Loucy (cell line): ENCODE results near the gene FEN1.

ENCODE experiments used
- EZH2phosphoT487 ChIP-seq: fragments of 200-600 bp; IDR thresholded peaks from 2 replicates; pipeline ENCODE4 v1.6.1; 2018; ENCODE audit warnings: antibody characterized with exemption, mild to moderate bottlenecking, moderate library complexity, borderline replicate concordance
- TF ChIP-seq, protein P1 (sequence below): fragments of 200-600 bp; sonication (generic); conservative IDR thresholded peaks from 2 replicates; pipeline ENCODE4 v1.5.1; 2014; ENCODE audit warnings: mild to moderate bottlenecking, antibody characterized with exemption, low read length

DNA sequence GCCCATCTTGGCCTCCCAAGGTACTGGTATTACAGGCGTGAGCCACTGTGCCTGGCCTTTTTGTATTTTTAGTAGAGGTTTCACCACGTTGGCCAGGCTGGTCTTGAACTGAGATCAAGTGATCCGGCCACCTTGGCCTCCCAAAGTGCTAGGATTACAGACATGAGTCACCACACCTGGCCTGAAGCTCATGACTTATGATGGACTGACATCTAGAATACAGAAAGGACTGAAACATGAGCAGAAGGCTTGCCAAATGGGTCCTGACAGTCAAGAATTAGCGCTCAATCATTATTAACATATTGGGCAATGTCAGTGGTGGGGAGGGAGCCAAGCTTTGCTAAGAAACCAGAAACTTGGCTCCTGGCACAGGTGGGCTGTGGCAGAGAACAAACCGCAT lies 19.1 kb downstream of the FEN1 start:
- TF ChIP-seq, protein P1, sequence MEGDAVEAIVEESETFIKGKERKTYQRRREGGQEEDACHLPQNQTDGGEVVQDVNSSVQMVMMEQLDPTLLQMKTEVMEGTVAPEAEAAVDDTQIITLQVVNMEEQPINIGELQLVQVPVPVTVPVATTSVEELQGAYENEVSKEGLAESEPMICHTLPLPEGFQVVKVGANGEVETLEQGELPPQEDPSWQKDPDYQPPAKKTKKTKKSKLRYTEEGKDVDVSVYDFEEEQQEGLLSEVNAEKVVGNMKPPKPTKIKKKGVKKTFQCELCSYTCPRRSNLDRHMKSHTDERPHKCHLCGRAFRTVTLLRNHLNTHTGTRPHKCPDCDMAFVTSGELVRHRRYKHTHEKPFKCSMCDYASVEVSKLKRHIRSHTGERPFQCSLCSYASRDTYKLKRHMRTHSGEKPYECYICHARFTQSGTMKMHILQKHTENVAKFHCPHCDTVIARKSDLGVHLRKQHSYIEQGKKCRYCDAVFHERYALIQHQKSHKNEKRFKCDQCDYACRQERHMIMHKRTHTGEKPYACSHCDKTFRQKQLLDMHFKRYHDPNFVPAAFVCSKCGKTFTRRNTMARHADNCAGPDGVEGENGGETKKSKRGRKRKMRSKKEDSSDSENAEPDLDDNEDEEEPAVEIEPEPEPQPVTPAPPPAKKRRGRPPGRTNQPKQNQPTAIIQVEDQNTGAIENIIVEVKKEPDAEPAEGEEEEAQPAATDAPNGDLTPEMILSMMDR = no peak
- TF ChIP-seq EZH2phosphoT487 = no peak
